IMR-90 (cell line): Measurements from ENCODE around the gene ZNF556. TPM values are rescaled to one million over a fixed set of nuclear protein-coding genes. Genes with fewer than 3 reads are reported as not detected.

Experiments used
- ATAC-seq: fragments of 200-7000 bp; cut with Tn5 transposase; 2 replicates; pipeline ENCODE4 v1.9.1; 2020; ENCODE audit warnings: low read depth, mild to moderate bottlenecking, moderate library complexity
- BruUV-seq: library from RNA; stranded (reverse); fragments of 400-500 nt; replicated peaks from 2 replicates; lab custom pipeline; 2021; lab: Mats Ljungman, UMichigan
- CTCF ChIA-PET: fragments of 300-600 bp; formaldehyde crosslinking; extraction: SDS; loops from one replicate; lab custom pipeline; 2021; ENCODE audit warnings: antibody characterized with exemption; lab: Yijun Ruan, JAX
- POLR2A ChIA-PET: fragments of 300-600 bp; sonication (Branson Sonifier 250); formaldehyde crosslinking; loops from one replicate; lab custom pipeline; 2022; ENCODE audit warnings: antibody characterized with exemption; ENCODE audit not compliant: unreplicated experiment; lab: Charles Lee
- DNase-seq: peaks from one replicate; pipeline ENCODE4 v3.0.0; 2013
- H2AFZ ChIP-seq: replicated peaks from 2 replicates; pipeline ENCODE3; 2013; ENCODE audit warnings: low read length, mild to moderate bottlenecking; ENCODE audit not compliant: poor library complexity
- H2AK5ac ChIP-seq: 2 replicates; pipeline ENCODE4 v1.6.1; 2013; ENCODE audit warnings: low read depth, low read length, inconsistent platforms
- H2AK9ac ChIP-seq: replicated peaks from 2 replicates; pipeline ENCODE3; 2013; ENCODE audit warnings: mild to moderate bottlenecking, low read depth, low read length, moderate library complexity; ENCODE audit not compliant: poor library complexity
- H2BK120ac ChIP-seq: 2 replicates; pipeline ENCODE4 v1.6.1; 2013; ENCODE audit warnings: low read depth, low read length, inconsistent platforms
- H2BK15ac ChIP-seq: 3 replicates; pipeline ENCODE4 v1.6.1; 2013; ENCODE audit warnings: low read depth, low read length, inconsistent platforms
- H2BK20ac ChIP-seq: 2 replicates; pipeline ENCODE4 v1.6.1; 2013; ENCODE audit warnings: low read depth, mild to moderate bottlenecking, inconsistent platforms, low read length, moderate library complexity
- H2BK5ac ChIP-seq: 2 replicates; pipeline ENCODE4 v1.6.1; 2013; ENCODE audit warnings: mild to moderate bottlenecking, low read depth, low read length, inconsistent platforms; ENCODE audit not compliant: poor library complexity, severe bottlenecking
- H3K14ac ChIP-seq: replicated peaks from 2 replicates; pipeline ENCODE4 v1.6.1; 2013; ENCODE audit warnings: low read depth, low read length, inconsistent platforms
- H3K18ac ChIP-seq: 2 replicates; pipeline ENCODE4 v1.6.1; 2013; ENCODE audit warnings: low read depth, low read length, control low read depth
- H3K23ac ChIP-seq: 2 replicates; pipeline ENCODE4 v1.6.1; 2013; ENCODE audit warnings: low read depth, low read length, inconsistent platforms
- H3K27ac ChIP-seq: 2 replicates; pipeline ENCODE4 v1.5.1; 2013; ENCODE audit warnings: mild to moderate bottlenecking, control low read depth, low read length; ENCODE audit not compliant: insufficient read depth
- H3K27me3 ChIP-seq: 2 replicates; pipeline ENCODE4 v1.6.1; 2013; ENCODE audit warnings: low read length; ENCODE audit not compliant: control insufficient read depth, insufficient read depth
- H3K36me3 ChIP-seq: 2 replicates; pipeline ENCODE4 v1.6.1; 2013; ENCODE audit warnings: low read length, mixed read lengths; ENCODE audit not compliant: control insufficient read depth, insufficient read depth
- H3K4ac ChIP-seq: 2 replicates; pipeline ENCODE4 v1.6.1; 2013; ENCODE audit warnings: low read depth, low read length, inconsistent platforms
- H3K4me1 ChIP-seq: 2 replicates; pipeline ENCODE4 v1.6.1; 2013; ENCODE audit warnings: low read length, mixed read lengths; ENCODE audit not compliant: control insufficient read depth, insufficient read depth
- H3K4me2 ChIP-seq: 2 replicates; pipeline ENCODE4 v1.6.1; 2013; ENCODE audit warnings: low read depth, mild to moderate bottlenecking, control low read depth, low read length, moderate library complexity
- H3K4me3 ChIP-seq: 2 replicates; pipeline ENCODE4 v1.5.1; 2013; ENCODE audit warnings: low read depth, mild to moderate bottlenecking, control low read depth, low read length, moderate library complexity; ENCODE audit not compliant: insufficient read depth
- H3K56ac ChIP-seq: 2 replicates; pipeline ENCODE4 v1.6.1; 2013; ENCODE audit warnings: low read length, inconsistent platforms; ENCODE audit not compliant: insufficient read depth; ENCODE audit errors: extremely low read depth
- H3K79me1 ChIP-seq, 2 experiments: 2 replicates each; pipeline ENCODE4 v1.6.1; 2013; ENCODE audit warnings: low read length in 2 of 2, inconsistent platforms in 1 of 2, low read depth in 1 of 2
- H3K9ac ChIP-seq: 2 replicates; pipeline ENCODE4 v1.6.1; 2013; ENCODE audit warnings: low read depth, low read length, control low read depth
- H3K9me1 ChIP-seq: 2 replicates; pipeline ENCODE4 v1.6.1; 2013; ENCODE audit warnings: low read length, inconsistent platforms; ENCODE audit not compliant: insufficient read depth
- H3K9me3 ChIP-seq: 2 replicates; pipeline ENCODE4 v1.6.1; 2013; ENCODE audit warnings: low read length; ENCODE audit not compliant: control insufficient read depth, insufficient read depth
- H4K20me1 ChIP-seq: 2 replicates; pipeline ENCODE4 v1.6.1; 2013; ENCODE audit warnings: low read length, inconsistent platforms; ENCODE audit not compliant: insufficient read depth
- H4K5ac ChIP-seq: 2 replicates; pipeline ENCODE4 v1.6.1; 2013; ENCODE audit warnings: mild to moderate bottlenecking, low read depth, low read length, control low read depth
- H4K8ac ChIP-seq, 2 experiments: 2 replicates each; pipeline ENCODE4 v1.6.1; 2013; ENCODE audit warnings: low read depth in 2 of 2, low read length in 2 of 2, control low read depth in 1 of 2, inconsistent platforms in 1 of 2
- H4K91ac ChIP-seq: 2 replicates; pipeline ENCODE4 v1.6.1; 2013; ENCODE audit warnings: low read depth, low read length, inconsistent platforms; ENCODE audit not compliant: insufficient read depth
- BHLHE40 ChIP-seq: fragments of 150-350 bp; IDR thresholded peaks from 2 replicates; pipeline ENCODE4 v1.6.1; 2016; ENCODE audit warnings: mild to moderate bottlenecking, low read depth, low read length
- CHD1 ChIP-seq: IDR thresholded peaks from 2 replicates; pipeline ENCODE4 v1.6.1; 2012; ENCODE audit warnings: low read depth, low read length, improper control_type of control experiment
- FOS ChIP-seq: fragments of 150-350 bp; IDR thresholded peaks from 2 replicates; pipeline ENCODE4 v1.6.1; 2016; ENCODE audit warnings: low read depth, low read length
- MAFK ChIP-seq: IDR thresholded peaks from 2 replicates; pipeline ENCODE4 v1.6.1; 2012; ENCODE audit warnings: low read depth, low read length, improper control_type of control experiment
- MAZ ChIP-seq: IDR thresholded peaks from 2 replicates; pipeline ENCODE4 v1.6.1; 2012; ENCODE audit warnings: low read depth, mild to moderate bottlenecking, low read length, improper control_type of control experiment, moderate library complexity, borderline replicate concordance
- NFE2L2 ChIP-seq: fragments of 150-350 bp; IDR thresholded peaks from 2 replicates; pipeline ENCODE4 v1.6.1; 2016; ENCODE audit warnings: low read depth, mild to moderate bottlenecking, low read length
- POLR2A ChIP-seq: IDR thresholded peaks from 2 replicates; pipeline ENCODE4 v1.6.1; 2012; ENCODE audit warnings: mild to moderate bottlenecking, low read depth, low read length
- RAD21 ChIP-seq: IDR thresholded peaks from 2 replicates; pipeline ENCODE4 v1.6.1; 2012; ENCODE audit warnings: low read length, improper control_type of control experiment
- RCOR1 ChIP-seq: IDR thresholded peaks from 2 replicates; pipeline ENCODE4 v1.6.1; 2012; ENCODE audit warnings: mild to moderate bottlenecking, low read length, improper control_type of control experiment; ENCODE audit not compliant: insufficient replicate concordance
- USF2 ChIP-seq: fragments of 150-350 bp; IDR thresholded peaks from 2 replicates; pipeline ENCODE4 v1.6.1; 2017; ENCODE audit warnings: mild to moderate bottlenecking, antibody characterized with exemption, low read length, low read depth
- WGBS, 2 experiments: methylation state at CpG; one replicate each; pipeline versions ENCODE4 v1.1.5 to v1.1.7; 2013; ENCODE audit warnings: missing lambda C conversion rate in 2 of 2; ENCODE audit not compliant: insufficient read length in 1 of 2; ENCODE audit errors: extremely low coverage in 2 of 2; 5-methylcytosine and 5-hydroxymethylcytosine counted together
- dilution Hi-C: fragments of 300-500 bp; cut with HindIII; formaldehyde crosslinking; loops from one replicate; pipeline ENCODE4 v1.14.3; 2018; ENCODE audit warnings: low sequenced_read_pairs; ENCODE audit not compliant: unreplicated experiment
- in situ Hi-C: fragments of 300-500 bp; cut with MboI; formaldehyde crosslinking; loops from 3 replicates; pipeline ENCODE4 v1.14.3; 2019; ENCODE audit warnings: low sequenced_read_pairs, inconsistent platforms, mixed read lengths
- intact Hi-C: fragments of 100-400 bp; cut with micrococcal nuclease; formaldehyde crosslinking; loops from 2 replicates; pipeline ENCODE4 v1.10.0; 2022
- polyA plus RNA-seq, 3 experiments: library from polyadenylated mRNA; depleted of rRNA; stranded (reverse); fragments of >200 nt; gene quantifications; 2 replicates each; pipeline ENCODE4 v1.2.3, GENCODE V29; 2012; ENCODE audit warnings: low replicate concordance in 1 of 3
- total RNA-seq: library from RNA; depleted of rRNA; stranded (reverse); fragments of >200 nt; gene quantifications from 2 replicates; pipeline ENCODE4 v1.2.3, GENCODE V29; 2012

ZNF556 gene
- total and polyA plus RNA-seq, 2 of the 4 experiments (the other 2 are of a cell fraction), result not detected

DNA sequence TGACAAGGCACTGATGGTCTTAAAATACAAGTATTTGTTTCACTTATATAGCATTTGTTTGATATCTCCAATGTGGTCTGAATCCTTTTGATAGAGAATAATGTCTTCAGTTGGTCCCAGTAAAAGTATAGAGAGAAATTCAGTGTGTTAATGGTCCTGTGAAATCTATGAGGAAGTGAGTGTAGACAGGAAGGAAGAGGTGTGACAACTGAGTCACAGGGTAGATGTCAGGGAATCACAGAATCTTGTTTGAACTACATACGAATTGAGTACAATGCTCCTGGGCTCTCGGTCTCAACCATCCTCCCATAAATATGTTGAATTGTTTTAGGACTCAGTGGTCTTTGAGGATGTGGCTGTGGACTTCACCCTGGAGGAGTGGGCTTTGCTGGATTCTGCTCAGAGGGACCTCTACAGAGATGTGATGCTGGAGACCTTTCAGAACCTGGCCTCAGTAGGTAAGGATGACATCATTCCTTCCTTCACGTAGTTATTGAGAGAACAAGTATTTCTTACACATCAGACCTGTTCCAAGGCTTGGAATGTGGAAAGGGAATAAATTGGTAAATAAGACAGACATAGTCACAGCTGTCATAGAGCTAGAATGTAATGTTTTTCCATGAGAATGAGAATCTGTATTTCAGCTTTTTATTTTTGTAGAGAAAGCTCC, 16.7 kb upstream of the ZNF556 start:
- H3K36me3 ChIP-seq, result peaks cover 53% of the 10 kb centered on the region

More for the DNA sequence above, 16.7 kb upstream of the ZNF556 start:
- ChIA-PET POLR2A (no interaction called here), CTCF (no interaction called here)
- Histone ChIP-seq H3K56ac (no peak overlapping the region), H3K9me3 (peaks cover 87% of the 10 kb centered on the region), H2BK5ac (no peak overlapping the region), H2BK15ac (no peak overlapping the region), H3K14ac (no peak overlapping the region), H3K4me1 (peaks cover 2% of the 10 kb centered on the region), H3K4me3 (no peak overlapping the region), H3K27me3 (no peaks in the 10 kb centered on the region), H4K5ac (no peak overlapping the region), H2AFZ (no peak overlapping the region), H3K79me1 (peaks cover 19 to 38% of the 10 kb centered on the region in 2 experiments), H3K23ac (no peak overlapping the region), H4K20me1 (no peaks in the 10 kb centered on the region), H2AK5ac (no peak overlapping the region), H3K18ac (no peak overlapping the region), H2BK120ac (no peak overlapping the region), H3K4me2 (no peak overlapping the region), H2AK9ac (no peak overlapping the region), H2BK20ac (no peak overlapping the region), H4K8ac (no peak overlapping the region), H3K27ac (no peak overlapping the region), H3K4ac (no peak overlapping the region), H3K9me1 (no peaks in the 10 kb centered on the region), H4K91ac (no peak overlapping the region), H3K9ac (no peak overlapping the region)
- intact Hi-C loops (no loop called here), in situ Hi-C loops (no loop called here), dilution Hi-C loops (no loop called here)
- TF ChIP-seq NFE2L2 (no peak), MAZ (no peak), CHD1 (no peak), POLR2A (no peak), MAFK (no peak), FOS (no peak), BHLHE40 (no peak), RAD21 (no peak), USF2 (no peak), RCOR1 (no peak)
- BruUV-seq, result no TSS peak
- DNase-seq (no peak), ATAC-seq (no peak)
- WGBS, 2 experiments, result no CpG with 5 or more reads among the region's 3 CpGs
